A673 (cell line): ENCODE measurements around the gene CCDC40. TPM values are rescaled to one million over a fixed set of nuclear protein-coding genes. Genes with fewer than 3 reads are reported as not detected.

Experiments used
- BruUV-seq: library from RNA; stranded (reverse); fragments of 400-500 nt; replicated peaks from 2 replicates; lab custom pipeline; 2021; lab: Mats Ljungman, UMichigan
- CTCF ChIA-PET: fragments of 300-600 bp; sonication (Branson Sonifier 250); formaldehyde crosslinking; loops from one replicate; lab custom pipeline; 2022; ENCODE audit warnings: antibody characterized with exemption; lab: Charles Lee
- POLR2A ChIA-PET: fragments of 300-600 bp; sonication (Branson Sonifier 250); formaldehyde crosslinking; loops from one replicate; lab custom pipeline; 2022; ENCODE audit warnings: antibody characterized with exemption; ENCODE audit not compliant: low non-redundant PET; lab: Charles Lee
- DNase-seq: peaks from one replicate; pipeline ENCODE4 v3.0.0-alpha.2; 2015; ENCODE audit warnings: low spot score
- H3K27ac ChIP-seq: fragments of 200-600 bp; sonication (generic); 2 replicates; pipeline ENCODE4 v1.5.1; 2016; ENCODE audit warnings: mixed run types, low read depth, mild to moderate bottlenecking, mixed read lengths, antibody characterized with exemption, low read length; ENCODE audit not compliant: poor library complexity, severe bottlenecking
- H3K27me3 ChIP-seq: fragments of 200-600 bp; sonication (generic); replicated peaks from 2 replicates; pipeline ENCODE4 v1.6.1; 2017; ENCODE audit warnings: mixed run types, low read depth, mild to moderate bottlenecking, mixed read lengths, antibody characterized with exemption, low read length; ENCODE audit not compliant: insufficient read depth, poor library complexity
- H3K36me3 ChIP-seq: fragments of 200-600 bp; sonication (generic); 2 replicates; pipeline ENCODE4 v1.6.1; 2016; ENCODE audit warnings: mixed run types, mild to moderate bottlenecking, mixed read lengths, antibody characterized with exemption, low read length; ENCODE audit not compliant: insufficient read depth, poor library complexity, severe bottlenecking
- H3K4me1 ChIP-seq: fragments of 200-600 bp; sonication (generic); 2 replicates; pipeline ENCODE4 v1.6.1; 2017; ENCODE audit warnings: mixed run types, mild to moderate bottlenecking, mixed read lengths, antibody characterized with exemption, low read length; ENCODE audit not compliant: insufficient read depth, poor library complexity, severe bottlenecking
- H3K4me3 ChIP-seq: fragments of 200-600 bp; sonication (generic); 2 replicates; pipeline ENCODE4 v1.5.1; 2016; ENCODE audit warnings: low read depth, mixed run types, mild to moderate bottlenecking, mixed read lengths, low read length; ENCODE audit not compliant: poor library complexity, severe bottlenecking
- H3K9me3 ChIP-seq: fragments of 200-600 bp; sonication (generic); 2 replicates; pipeline ENCODE4 v1.6.1; 2016; ENCODE audit warnings: mixed run types, low read depth, mild to moderate bottlenecking, mixed read lengths, antibody characterized with exemption, low read length; ENCODE audit not compliant: poor library complexity, severe bottlenecking
- CTCF ChIP-seq: fragments of 300-800, 200-600 bp; sonication (generic); conservative IDR thresholded peaks from 2 replicates; pipeline ENCODE4 v1.5.1; 2017; ENCODE audit warnings: low read depth, mild to moderate bottlenecking, antibody characterized with exemption, low read length, moderate library complexity, mixed read lengths
- EZH2 ChIP-seq: fragments of 200-600 bp; sonication (generic); IDR thresholded peaks from 2 replicates; pipeline ENCODE4 v1.6.1; 2017; ENCODE audit warnings: borderline replicate concordance, low read depth, mild to moderate bottlenecking, mixed read lengths, antibody characterized with exemption, low read length; ENCODE audit not compliant: poor library complexity, severe bottlenecking
- intact Hi-C: fragments of 100-400 bp; cut with micrococcal nuclease; formaldehyde crosslinking; loops from one replicate; pipeline ENCODE4 v1.10.0; 2022; ENCODE audit not compliant: unreplicated experiment
- total RNA-seq: library from RNA; stranded (reverse); gene quantifications from 2 replicates; pipeline ENCODE4 v1.2.3, GENCODE V29; 2021

Gene CCDC40
- total RNA-seq, 1 experiment from 2014 or later: 3.5 TPM

GRCh38 chr17:80063830-80064585, 27.6 kb downstream of the CCDC40 start:
- no peaks in the 10 kb centered on the region for H3K9me3 ChIP-seq
- H3K27me3 ChIP-seq: no peaks in the 10 kb centered on the region
- no TSS peak for BruUV-seq
- DNase-seq: no peak
- H3K4me3 ChIP-seq: no peak overlapping the region
- H3K4me1 ChIP-seq: no peaks in the 10 kb centered on the region
- intact Hi-C loops: no loop called here
- TF ChIP-seq CTCF (no peak), EZH2 (no peak)
- no peaks in the 10 kb centered on the region for H3K36me3 ChIP-seq
- ChIA-PET CTCF (no interaction called here), POLR2A (interaction anchor here (0.6 kb wide), 1 partner anchor 1096 kb away, joined by 7 read pairs; no protein-coding TSS in a partner anchor)
- no peak overlapping the region for H3K27ac ChIP-seq

- no peak overlapping the region for H3K27ac ChIP-seq
- no peaks in the 10 kb centered on the region for H3K9me3 ChIP-seq
- no TSS peak for BruUV-seq
- H3K36me3 ChIP-seq: no peaks in the 10 kb centered on the region
- ChIA-PET POLR2A (no interaction called here), CTCF (no interaction called here)
- TF ChIP-seq EZH2 (no peak), CTCF (no peak)
- H3K4me3 ChIP-seq: no peak overlapping the region
- no peak for DNase-seq
- intact Hi-C loops: no loop called here
- H3K4me1 ChIP-seq: no peaks in the 10 kb centered on the region
- no peaks in the 10 kb centered on the region for H3K27me3 ChIP-seq
These were observed 28.3 kb downstream of the CCDC40 start for GRCh38 chr17:80064696-80065095.

GRCh38 chr17:80065478-80066170, 29.2 kb downstream of the CCDC40 start:
- CTCF ChIA-PET: no interaction called here

More at GRCh38 chr17:80065478-80066170, 29.2 kb downstream of the CCDC40 start:
- no peak overlapping the region for H3K4me3 ChIP-seq
- POLR2A ChIA-PET: no interaction called here
- H3K36me3 ChIP-seq: no peaks in the 10 kb centered on the region
- no TSS peak for BruUV-seq
- H3K27ac ChIP-seq: no peak overlapping the region
- intact Hi-C loops: no loop called here
- H3K9me3 ChIP-seq: no peaks in the 10 kb centered on the region
- TF ChIP-seq CTCF (no peak), EZH2 (no peak)
- DNase-seq: no peak
- H3K4me1 ChIP-seq: no peaks in the 10 kb centered on the region
- H3K27me3 ChIP-seq: no peaks in the 10 kb centered on the region
